Hepatocyte (in vitro differentiated cells): ENCODE data around the gene RAD51AP2.

ENCODE experiments used
- CTCF ChIP-seq: fragments of 200-600 bp; sonication (generic); IDR thresholded peaks from 2 replicates; pipeline ENCODE4 v1.5.1; 2016; ENCODE audit warnings: antibody characterized with exemption, mild to moderate bottlenecking; ENCODE audit not compliant: poor library complexity
- EZH2 ChIP-seq: fragments of 200-600 bp; sonication (generic); IDR thresholded peaks from 2 replicates; pipeline ENCODE4 v1.6.1; 2016; ENCODE audit warnings: antibody characterized with exemption, mild to moderate bottlenecking, borderline replicate concordance
- EZH2phosphoT487 ChIP-seq: fragments of 200-600 bp; sonication (generic); IDR thresholded peaks from one replicate; pipeline ENCODE4 v1.6.1; 2018; ENCODE audit warnings: antibody characterized with exemption, mild to moderate bottlenecking, low read depth, moderate library complexity; ENCODE audit not compliant: unreplicated experiment, severe bottlenecking

GRCh38 chr2:17558053-17558452, 39.8 kb upstream of the RAD51AP2 start:
- no peak for TF ChIP-seq EZH2
- no peak for TF ChIP-seq CTCF
- no peak for TF ChIP-seq EZH2phosphoT487
